ENCODE data around the gene STX7.

STX7 gene

GRCh38 chr6:132476688-132477087 is 36.2 kb downstream of the STX7 start:
- no peak for DNase-seq (ENCODE audit: low read depth)

GRCh38 chr6:132475925-132476324 is 37.0 kb downstream of the STX7 start:
- DNase-seq (ENCODE audit: low read depth), result no peak

- no peak for DNase-seq (ENCODE audit: low read depth)
Observed at GRCh38 chr6:132471787-132472186, 41.1 kb downstream of the STX7 start.

DNA sequence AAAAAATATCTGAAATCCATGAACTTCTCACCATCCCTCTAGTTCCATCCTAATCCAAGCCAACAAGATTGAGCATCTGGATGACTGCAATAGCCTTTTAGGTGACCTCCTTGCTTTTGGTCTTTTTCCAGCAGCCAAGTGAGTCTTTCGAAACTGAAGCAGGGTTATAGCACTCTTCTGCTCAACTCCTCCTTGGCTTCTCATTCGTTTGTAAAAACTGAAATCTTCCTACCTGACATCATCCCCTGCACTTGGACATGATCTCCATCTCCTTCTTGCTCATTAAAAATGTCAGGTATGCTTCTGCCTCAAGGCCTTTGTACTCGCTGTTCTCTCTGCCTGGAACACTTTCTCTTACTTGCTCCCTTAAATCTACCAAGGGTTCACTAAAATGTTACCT is 46.0 kb downstream of the STX7 start:
- DNase-seq (ENCODE audit: low read depth), result no peak

DNA sequence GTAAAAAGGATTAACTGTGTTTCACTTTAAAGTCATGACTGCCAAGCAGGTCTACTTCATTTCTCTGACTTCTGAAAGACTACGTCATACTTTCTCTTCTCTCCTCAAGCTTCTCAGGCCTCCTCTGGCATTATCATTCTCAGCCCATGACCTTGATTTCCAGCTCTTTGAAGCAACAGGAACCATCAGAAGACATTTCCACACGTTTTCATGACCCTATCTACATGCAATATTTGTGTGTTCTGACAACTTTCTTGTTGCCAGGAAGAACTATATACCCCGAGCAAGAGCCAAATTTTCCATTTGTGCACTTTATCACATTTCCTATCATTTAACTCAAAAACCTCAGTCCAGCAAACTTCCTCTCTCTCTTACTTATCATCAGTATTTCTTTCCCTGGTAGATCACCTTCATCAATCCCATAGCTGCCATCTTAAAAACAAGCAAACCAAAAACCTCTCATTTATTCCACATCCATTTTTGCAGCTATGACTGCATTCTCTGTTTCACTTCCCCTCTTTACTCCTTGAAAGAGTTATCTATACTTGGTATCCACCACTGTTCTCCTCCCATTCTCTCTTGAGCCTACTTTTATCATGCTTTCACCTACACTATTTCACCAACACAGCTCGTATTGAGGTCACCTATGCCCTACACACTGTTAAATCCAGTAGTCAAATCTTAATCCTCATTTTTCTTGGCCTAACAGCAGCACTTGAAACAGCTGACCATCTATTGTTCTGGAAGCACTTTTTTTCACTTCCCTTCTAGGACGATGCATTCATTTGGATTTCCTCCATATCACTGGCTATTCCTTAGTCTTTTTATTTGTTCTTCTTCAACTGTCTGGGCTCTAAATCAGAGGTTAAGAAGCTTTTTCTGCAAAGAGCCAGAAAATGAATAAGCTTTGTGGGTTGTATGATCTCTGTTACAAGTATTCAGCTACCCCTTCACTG is 47.1 kb downstream of the STX7 start:
- DNase-seq (ENCODE audit: low read depth), result no peak

- DNase-seq (ENCODE audit: low read depth), result no peak
Observed at GRCh38 chr6:132464538-132465256, 48.2 kb downstream of the STX7 start.

DNA sequence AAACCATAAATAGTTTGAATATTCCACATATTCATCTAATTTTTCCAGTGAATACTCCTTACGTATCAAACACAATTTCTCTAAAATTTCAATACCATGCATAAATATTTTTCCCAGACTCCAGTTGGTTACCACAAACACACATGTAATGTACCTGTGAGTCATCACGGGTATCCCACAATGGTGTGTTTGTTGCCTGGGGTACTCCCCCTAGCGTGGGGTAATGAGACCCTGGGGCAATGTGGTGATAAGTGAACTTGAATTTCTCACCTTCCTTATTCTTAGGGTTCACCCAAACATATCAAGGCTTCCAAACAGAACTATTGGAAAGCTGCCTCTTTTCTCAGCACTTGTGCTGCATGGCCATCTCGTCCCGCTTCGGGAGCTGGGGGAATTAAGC is 51.0 kb downstream of the STX7 start:
- DNase-seq (ENCODE audit: low read depth), result no peak

DNA sequence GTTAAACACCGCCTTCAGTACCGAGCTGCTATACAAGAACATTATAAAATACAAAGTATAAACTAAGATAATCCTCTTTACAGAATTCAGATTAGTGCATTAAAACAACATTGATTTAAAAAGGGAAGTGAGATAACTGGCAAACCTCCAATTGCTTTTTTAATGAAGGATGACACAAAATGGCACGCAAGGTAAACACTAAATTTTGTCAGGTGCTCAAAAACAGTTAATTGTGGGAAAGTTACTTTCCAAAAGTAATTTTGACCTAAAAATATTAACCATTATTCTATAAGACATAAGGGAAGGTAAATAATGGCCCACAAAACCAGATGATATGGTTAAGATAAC is 53.3 kb downstream of the STX7 start:
- no peak for DNase-seq (ENCODE audit: low read depth)

- no peak for DNase-seq (ENCODE audit: low read depth)
Observed at GRCh38 chr6:132458887-132459604, 53.9 kb downstream of the STX7 start.

- no peak for DNase-seq (ENCODE audit: low read depth)
Observed at GRCh38 chr6:132456700-132457143, 56.2 kb downstream of the STX7 start.

DNA sequence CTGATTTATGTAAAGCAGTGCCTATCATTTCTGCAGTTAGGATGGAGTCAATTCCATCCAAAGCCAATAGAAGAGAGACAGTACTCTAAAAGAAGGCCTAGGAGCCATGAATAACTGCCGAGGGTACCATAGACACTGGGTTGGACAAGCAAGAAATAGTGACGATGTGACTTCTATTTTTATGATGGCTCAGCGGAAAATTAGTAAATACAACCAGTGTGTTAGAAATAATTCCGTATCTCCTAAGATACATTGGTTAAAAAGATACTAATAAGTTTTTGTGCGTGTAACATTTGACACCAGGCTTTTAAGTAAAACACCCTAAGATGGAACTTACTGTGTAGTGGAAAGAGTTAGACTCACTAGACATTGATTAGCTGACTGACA is 66.1 kb downstream of the STX7 start:
- no peak for DNase-seq (ENCODE audit: low read depth)

GRCh38 chr6:132446141-132446854 is 66.6 kb downstream of the STX7 start:
- no peak for DNase-seq (ENCODE audit: low read depth)

DNA sequence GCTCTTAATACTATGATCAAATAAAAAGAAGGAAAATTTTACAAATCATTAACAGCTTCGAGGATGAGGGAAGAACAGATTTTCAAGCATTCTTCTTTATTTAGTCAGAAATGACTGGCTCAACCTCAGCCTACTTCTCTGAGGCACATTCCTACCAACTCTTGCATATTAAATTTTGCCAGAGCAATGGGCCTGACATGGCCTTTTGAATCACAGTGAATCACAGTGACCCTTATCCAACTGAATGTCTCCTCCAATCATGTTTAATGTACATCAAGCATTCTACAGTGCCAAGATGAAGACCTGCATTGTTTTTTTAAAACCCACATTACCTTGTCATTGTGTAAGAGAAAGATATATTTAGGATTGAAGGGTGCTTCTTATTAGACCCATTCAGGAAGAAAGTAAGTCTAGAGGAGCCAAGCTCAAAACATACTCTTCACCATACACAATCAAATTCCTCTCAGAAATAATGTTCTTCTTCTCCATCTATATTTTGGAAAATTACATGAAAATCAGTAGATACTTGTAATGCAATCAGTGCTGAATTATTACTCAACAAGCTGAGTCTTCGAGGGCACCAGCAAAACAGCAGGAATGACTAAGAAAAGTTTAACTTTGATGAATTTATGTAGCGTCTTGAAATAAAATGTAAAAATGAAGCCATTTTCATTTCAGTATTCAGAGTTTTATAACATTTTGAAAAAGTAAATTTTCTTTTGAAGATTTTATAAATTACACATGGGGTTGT is 67.5 kb downstream of the STX7 start:
- DNase-seq (ENCODE audit: low read depth), result no peak

DNA sequence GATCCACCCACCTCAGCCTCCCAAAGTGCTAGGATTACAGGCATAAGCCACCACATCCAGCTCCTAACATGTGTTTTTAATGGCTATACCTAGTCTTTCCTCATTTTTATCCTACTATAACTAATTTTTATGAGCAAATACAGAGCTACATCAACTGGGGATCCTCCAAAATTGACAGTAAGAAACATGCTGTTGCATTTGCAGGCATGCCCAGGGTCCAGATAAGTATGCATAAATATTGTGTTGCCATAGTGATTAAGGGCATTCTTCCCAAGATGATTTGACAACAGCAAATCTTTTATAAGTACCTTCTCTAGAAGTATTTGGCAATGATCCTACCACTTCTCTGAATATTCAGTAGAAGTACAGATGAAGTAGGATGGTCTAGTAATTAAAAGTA is 69.7 kb downstream of the STX7 start:
- no peak for DNase-seq (ENCODE audit: low read depth)

DNA sequence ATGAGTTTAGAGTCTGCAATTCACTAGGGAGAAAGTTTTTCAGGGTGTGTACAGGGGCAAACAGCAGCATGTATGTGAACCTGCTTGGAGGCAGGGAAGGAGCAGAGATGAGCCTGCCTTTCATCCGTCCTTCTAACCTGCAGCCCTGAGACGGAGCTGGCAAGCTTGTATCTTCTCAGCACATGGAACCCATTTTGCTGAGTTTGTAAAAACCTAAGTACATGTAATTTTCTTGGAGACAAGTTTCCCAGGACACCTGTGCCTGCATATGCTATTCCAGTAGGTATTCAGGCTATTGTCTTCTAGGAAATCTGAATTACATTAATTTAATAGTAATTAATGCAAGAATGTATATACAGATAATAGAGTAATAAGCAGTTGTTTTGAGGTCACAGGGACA is 82.8 kb downstream of the STX7 start:
- DNase-seq (ENCODE audit: low read depth), result no peak

DNA sequence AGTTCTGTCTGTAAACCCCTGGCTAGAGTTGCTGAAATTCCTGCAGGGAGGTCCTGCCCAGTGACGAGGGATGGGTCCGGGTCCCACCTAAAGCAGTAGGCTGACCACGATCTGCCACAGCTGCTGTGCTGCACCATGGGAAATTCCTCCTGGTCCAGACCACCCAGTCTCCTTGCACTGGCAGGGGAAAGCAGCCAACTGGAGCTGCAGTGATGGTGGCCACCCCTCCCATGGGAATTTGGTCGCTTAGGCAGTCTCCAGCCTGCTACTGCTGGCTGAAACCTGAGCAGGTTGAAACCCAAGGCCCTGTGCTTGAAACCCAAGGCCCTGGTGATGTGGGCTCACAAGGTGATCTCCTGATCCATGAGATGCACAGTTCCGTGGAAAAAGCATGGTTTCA is 87.7 kb downstream of the STX7 start:
- no peak for DNase-seq (ENCODE audit: low read depth)

DNA sequence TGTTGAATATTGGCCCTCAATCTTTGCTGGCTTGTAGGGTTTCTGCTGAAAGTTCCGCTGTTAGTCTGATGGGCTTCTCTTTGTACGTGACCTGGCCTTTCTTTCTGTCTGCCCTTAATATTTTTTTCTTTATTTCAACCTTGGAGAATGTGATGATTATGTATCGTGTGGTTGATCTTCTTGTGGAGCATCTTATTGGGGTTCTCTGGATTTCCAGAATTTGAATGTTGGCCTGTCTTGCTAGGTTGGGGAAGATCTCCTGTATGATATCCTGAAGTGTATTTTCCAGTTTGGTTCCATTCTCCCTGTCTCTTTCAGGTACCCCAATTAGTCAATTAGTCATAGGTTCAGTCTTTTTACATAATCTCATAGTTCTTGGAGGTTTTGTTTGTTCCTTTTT is 89.1 kb downstream of the STX7 start:
- no peak for DNase-seq (ENCODE audit: low read depth)

DNA sequence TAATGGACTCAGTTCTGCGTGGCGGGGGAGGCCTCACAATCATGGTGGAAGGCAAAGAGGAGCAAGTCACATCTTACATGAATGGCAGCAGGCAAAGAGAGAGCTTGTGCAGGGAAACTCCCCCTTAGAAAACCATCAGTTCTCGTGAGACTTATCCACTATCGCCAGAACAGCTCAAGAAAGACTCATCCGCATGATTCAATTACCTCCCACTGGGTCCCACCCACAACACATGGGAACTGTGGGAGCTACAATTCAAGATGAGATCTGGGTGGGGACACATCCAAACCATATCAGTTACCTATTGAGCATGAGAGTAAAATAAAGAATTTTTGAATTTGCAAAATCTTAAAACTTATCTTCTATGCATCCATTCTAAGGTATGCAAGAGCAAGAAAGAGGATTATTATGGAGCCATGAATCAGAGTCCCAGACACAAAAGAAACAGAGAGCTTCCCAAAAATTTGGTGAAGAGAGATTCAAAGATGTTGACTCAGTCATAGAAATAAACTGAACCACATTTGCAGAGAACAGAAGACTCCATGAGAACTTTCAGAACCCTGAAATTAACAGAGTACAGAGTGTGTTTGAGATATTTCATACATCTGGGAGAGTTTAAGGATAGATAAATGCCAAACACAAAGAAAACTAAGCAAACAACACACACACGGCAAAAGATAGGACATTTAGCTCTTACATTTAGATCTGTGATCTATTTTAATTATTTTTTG is 94.5 kb downstream of the STX7 start:
- DNase-seq (ENCODE audit: low read depth), result no peak

- no peak for DNase-seq (ENCODE audit: low read depth)
Observed at GRCh38 chr6:132414761-132415160, 98.2 kb downstream of the STX7 start.

- DNase-seq (ENCODE audit: low read depth), result no peak
Observed at GRCh38 chr6:132414322-132414721, 98.6 kb downstream of the STX7 start.

DNA sequence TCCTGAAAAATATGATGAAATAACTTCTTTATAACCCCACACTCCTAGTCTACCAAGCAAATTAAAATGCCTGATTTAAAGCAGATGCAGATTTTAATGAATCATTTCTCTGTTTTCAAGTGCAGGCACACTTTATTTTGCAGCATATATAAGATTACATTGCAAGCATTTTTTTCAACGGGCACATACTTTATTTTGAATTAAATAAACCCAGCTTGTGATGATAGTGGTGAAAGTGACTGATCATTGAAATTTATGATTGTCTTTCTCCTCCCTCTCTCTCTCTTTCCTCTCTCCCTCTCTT is 99.5 kb downstream of the STX7 start:
- DNase-seq (ENCODE audit: low read depth), result no peak
